BLaER1 treated with 17β-estradiol and CSF1 and Interleukin-3, amounts not matched to agents 10 nM and 100 nM (cell line): Measurements from ENCODE around the gene COL25A1.
A peak's percentile ranks its signal among the peaks of the same experiment; 100 is the strongest.

Source experiments
- H3K27ac ChIP-seq, 11 experiments: shearing (Covaris generic); formaldehyde crosslinking; 2 replicates each; pipeline ENCODE4 v1.8.1; 2022
- H3K27me3 ChIP-seq, 11 experiments: shearing (Covaris generic); formaldehyde crosslinking; 2 replicates each; pipeline ENCODE4 v1.8.1; 2022
- H3K36me3 ChIP-seq, 11 experiments: shearing (Covaris generic); formaldehyde crosslinking; 2 replicates each; pipeline ENCODE4 v1.8.1; 2022
- H3K4me1 ChIP-seq, 10 experiments: shearing (Covaris generic); formaldehyde crosslinking; 2 replicates each; pipeline ENCODE4 v1.8.1; 2022
- H3K4me2 ChIP-seq, 11 experiments: shearing (Covaris generic); formaldehyde crosslinking; 2 replicates each; pipeline ENCODE4 v1.8.1; 2022
- H3K4me3 ChIP-seq, 10 experiments: shearing (Covaris generic); formaldehyde crosslinking; 2 replicates each; pipeline ENCODE4 v1.8.1; 2022
- H3K9ac ChIP-seq, 11 experiments: shearing (Covaris generic); formaldehyde crosslinking; 2 replicates each; pipeline ENCODE4 v1.8.1; 2022
- H3K9me3 ChIP-seq, 11 experiments: shearing (Covaris generic); formaldehyde crosslinking; replicated peaks in 1 of 11; 2 replicates each; pipeline ENCODE4 v1.8.1; 2022
- H4K20me1 ChIP-seq, 11 experiments: shearing (Covaris generic); formaldehyde crosslinking; 2 replicates each; pipeline ENCODE4 v1.8.1; 2022
- Cebpa-rat ChIP-seq, 11 experiments: shearing (Covaris generic); IDR thresholded peaks; 2 replicates each; pipeline ENCODE4 v1.8.1; 2022

The COL25A1 gene

GRCh38 chr4:108868606-108869227 lies 433.7 kb downstream of the COL25A1 start:
- H3K4me2 ChIP-seq: no peak overlapping the region
- no peak overlapping the region for H3K9ac ChIP-seq
- H3K4me1 ChIP-seq: peaks cover 0 to 12% (median 0%) of the 10 kb centered on the region in 10 experiments; a peak in 2 of 20 replicates
- no peaks in the 10 kb centered on the region for H3K27me3 ChIP-seq
- no peak overlapping the region for H3K27ac ChIP-seq
- H4K20me1 ChIP-seq: no peaks in the 10 kb centered on the region
- TF ChIP-seq Cebpa-rat (IDR thresholded peaks at IDR 0.05): no peak
- H3K4me3 ChIP-seq: no peak overlapping the region
- no peaks in the 10 kb centered on the region for H3K36me3 ChIP-seq
- H3K9me3 ChIP-seq: no peaks in the 10 kb centered on the region

GRCh38 chr4:108867476-108867875 lies 435.0 kb downstream of the COL25A1 start:
- no peak for TF ChIP-seq Cebpa-rat (IDR thresholded peaks at IDR 0.05)
- Histone ChIP-seq H3K27ac (no peak overlapping the region), H3K4me3 (no peak overlapping the region), H3K27me3 (no peaks in the 10 kb centered on the region), H4K20me1 (no peaks in the 10 kb centered on the region), H3K4me1 (peaks cover 0 to 12% (median 0%) of the 10 kb centered on the region in 10 experiments; a peak in 2 of 20 replicates), H3K36me3 (no peaks in the 10 kb centered on the region), H3K9me3 (no peaks in the 10 kb centered on the region), H3K4me2 (no peak overlapping the region), H3K9ac (no peak overlapping the region)

GRCh38 chr4:108861334-108861733 lies 441.1 kb downstream of the COL25A1 start:
- no peak overlapping the region for H3K9ac ChIP-seq
- TF ChIP-seq Cebpa-rat (IDR thresholded peaks at IDR 0.05): no peak
- no peaks in the 10 kb centered on the region for H4K20me1 ChIP-seq

GRCh38 chr4:108854786-108855185 lies 447.7 kb downstream of the COL25A1 start:
- Histone ChIP-seq H3K27me3 (no peaks in the 10 kb centered on the region), H3K36me3 (no peaks in the 10 kb centered on the region), H3K27ac (no peak overlapping the region), H3K9ac (no peak overlapping the region), H4K20me1 (no peaks in the 10 kb centered on the region), H3K4me2 (peak overlapping the region in 2 of 11 experiments; percentile 7 to 12; a peak in 2 of 22 replicates), H3K9me3 (no peaks in the 10 kb centered on the region), H3K4me1 (peaks cover 10 to 40% (median 28%) of the 10 kb centered on the region in 10 experiments), H3K4me3 (no peak overlapping the region)
- no peak for TF ChIP-seq Cebpa-rat (IDR thresholded peaks at IDR 0.05)

More at GRCh38 chr4:108861334-108861733, 441.1 kb downstream of the COL25A1 start:
- no peak overlapping the region for H3K4me3 ChIP-seq
- no peak overlapping the region for H3K27ac ChIP-seq
- peaks cover 0 to 10% (median 8%) of the 10 kb centered on the region in 10 experiments; a peak in 14 of 20 replicates for H3K4me1 ChIP-seq
- H3K9me3 ChIP-seq: no peaks in the 10 kb centered on the region
- no peak overlapping the region for H3K4me2 ChIP-seq
- no peaks in the 10 kb centered on the region for H3K27me3 ChIP-seq
- no peaks in the 10 kb centered on the region for H3K36me3 ChIP-seq

GRCh38 chr4:108852691-108853090 lies 449.8 kb downstream of the COL25A1 start:
- TF ChIP-seq Cebpa-rat (IDR thresholded peaks at IDR 0.05): no peak
- H3K4me2 ChIP-seq: peak overlapping the region in 7 of 11 experiments; percentile 32 to 51 (median 37); a peak in 13 of 22 replicates
- no peak overlapping the region for H3K9ac ChIP-seq
- no peak overlapping the region for H3K27ac ChIP-seq
- peaks cover 15 to 42% (median 25%) of the 10 kb centered on the region in 10 experiments for H3K4me1 ChIP-seq
- H3K27me3 ChIP-seq: no peaks in the 10 kb centered on the region
- no peak overlapping the region for H3K4me3 ChIP-seq
- H3K9me3 ChIP-seq: no peaks in the 10 kb centered on the region
- no peaks in the 10 kb centered on the region for H4K20me1 ChIP-seq
- H3K36me3 ChIP-seq: no peaks in the 10 kb centered on the region

- Histone ChIP-seq H3K27ac (no peak overlapping the region; a peak in 1 of 22 replicates), H3K36me3 (no peaks in the 10 kb centered on the region), H4K20me1 (no peaks in the 10 kb centered on the region), H3K4me3 (no peak overlapping the region), H3K27me3 (no peaks in the 10 kb centered on the region), H3K4me2 (peak overlapping the region in 5 of 11 experiments; percentile 22 to 82 (median 69); a peak in 4 of 22 replicates), H3K9me3 (no peaks in the 10 kb centered on the region), H3K4me1 (peaks cover 15 to 42% (median 25%) of the 10 kb centered on the region in 10 experiments), H3K9ac (no peak overlapping the region)
- TF ChIP-seq Cebpa-rat (IDR thresholded peaks at IDR 0.05): no peak
These were observed 451.1 kb downstream of the COL25A1 start for GRCh38 chr4:108851366-108851765.

GRCh38 chr4:108850219-108850649 lies 452.2 kb downstream of the COL25A1 start:
- no peak overlapping the region for H3K4me3 ChIP-seq
- H3K27me3 ChIP-seq: no peaks in the 10 kb centered on the region
- H3K4me1 ChIP-seq: peaks cover 15 to 42% (median 25%) of the 10 kb centered on the region in 10 experiments
- TF ChIP-seq Cebpa-rat (IDR thresholded peaks at IDR 0.05): no peak
- H3K9ac ChIP-seq: no peak overlapping the region
- H4K20me1 ChIP-seq: no peaks in the 10 kb centered on the region
- H3K4me2 ChIP-seq: peak overlapping the region; percentile 36 to 82 (median 68); a peak in 20 of 22 replicates
- no peaks in the 10 kb centered on the region for H3K36me3 ChIP-seq
- no peaks in the 10 kb centered on the region for H3K9me3 ChIP-seq
- H3K27ac ChIP-seq: peak overlapping the region in 5 of 11 experiments; percentile 26 to 45 (median 45); a peak in 5 of 22 replicates

- Histone ChIP-seq H3K27me3 (no peaks in the 10 kb centered on the region), H3K4me3 (peak overlapping the region in 2 of 10 experiments; percentile 2 to 4; a peak in 1 of 20 replicates), H3K9me3 (no peaks in the 10 kb centered on the region), H3K27ac (peak overlapping the region in 5 of 11 experiments; percentile 26 to 49 (median 45); a peak in 5 of 22 replicates), H3K36me3 (no peaks in the 10 kb centered on the region), H3K9ac (peak overlapping the region in 3 of 11 experiments; percentile 9 to 45 (median 27); a peak in 3 of 22 replicates), H4K20me1 (no peaks in the 10 kb centered on the region), H3K4me2 (peak overlapping the region; percentile 36 to 82 (median 68)), H3K4me1 (peaks cover 15 to 42% (median 25%) of the 10 kb centered on the region in 10 experiments)
- no peak for TF ChIP-seq Cebpa-rat (IDR thresholded peaks at IDR 0.05)
These were observed 452.8 kb downstream of the COL25A1 start for GRCh38 chr4:108849611-108850168.

- no peaks in the 10 kb centered on the region for H3K36me3 ChIP-seq
- no peak overlapping the region for H3K4me2 ChIP-seq
- no peak overlapping the region for H3K27ac ChIP-seq
- H3K4me3 ChIP-seq: no peak overlapping the region
- H3K27me3 ChIP-seq: no peaks in the 10 kb centered on the region
- no peak overlapping the region for H3K9ac ChIP-seq
- H3K4me1 ChIP-seq: peaks cover 15 to 29% (median 19%) of the 10 kb centered on the region in 10 experiments
- TF ChIP-seq Cebpa-rat (IDR thresholded peaks at IDR 0.05): no peak
- H4K20me1 ChIP-seq: no peaks in the 10 kb centered on the region
- no peaks in the 10 kb centered on the region for H3K9me3 ChIP-seq
These were observed 455.9 kb downstream of the COL25A1 start for GRCh38 chr4:108846568-108846967.
